ENCODE results near the gene C1QBP. TPM values are rescaled to one million over a fixed set of nuclear protein-coding genes. Genes with fewer than 3 reads are reported as not detected.
"Not testable (repeated sequence)": the region's sequence is repeated elsewhere in the genome, so short reads cannot be mapped to it uniquely, and the experiment has no call there.

The C1QBP gene
- polyA plus RNA-seq, 5 donors = 103 to 120 (median 110) TPM

- no peak for DNase-seq
Observed at GRCh38 chr17:5437721-5438317, 1.1 kb downstream of the C1QBP start.

- not testable (repeated sequence) for DNase-seq
Observed at GRCh38 chr17:5435781-5436315, 3.1 kb downstream of the C1QBP start.

GRCh38 chr17:5434984-5435383 lies 4.0 kb downstream of the C1QBP start:
- DNase-seq = no peak

- DNase-seq = no peak
Observed at GRCh38 chr17:5431949-5432556, 6.9 kb downstream of the C1QBP start.

- DNase-seq = not testable (repeated sequence)
Observed at GRCh38 chr17:5431234-5431633, 7.7 kb downstream of the C1QBP start.

DNA sequence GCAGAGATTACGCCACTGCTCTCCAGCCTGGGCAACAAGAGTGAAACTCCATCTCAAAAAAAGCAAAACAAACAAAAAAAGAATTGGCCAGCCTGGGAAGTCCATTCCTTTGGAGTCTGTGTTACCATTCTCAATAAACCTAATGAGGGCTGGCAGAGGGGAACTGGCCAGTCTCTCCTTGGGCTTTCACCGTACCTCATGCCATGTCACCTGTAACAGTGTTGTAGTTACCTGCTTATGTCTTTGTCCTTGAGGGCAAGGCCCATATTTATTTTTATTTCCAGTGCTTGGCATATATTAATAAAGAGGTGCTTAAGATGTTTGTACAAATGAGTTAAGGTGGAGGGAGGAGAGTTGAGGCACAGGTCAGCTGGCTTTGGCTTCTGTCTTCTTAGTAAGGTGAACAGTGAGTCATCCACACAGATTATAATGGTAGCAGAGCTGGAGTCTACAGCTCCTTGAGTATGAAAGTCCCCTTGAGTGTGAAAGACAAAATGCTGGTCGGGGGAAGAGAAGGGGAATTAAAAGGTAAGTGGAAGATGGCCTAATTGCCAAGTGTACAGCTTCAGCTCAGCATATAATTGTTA lies 8.4 kb downstream of the C1QBP start:
- DNase-seq = no peak

- DNase-seq = no peak
Observed at GRCh38 chr17:5429191-5429887, 9.6 kb downstream of the C1QBP start.

GRCh38 chr17:5425826-5426225 lies 13.1 kb downstream of the C1QBP start:
- DNase-seq = no peak

- DNase-seq = peak in 1 of 2 donors; percentile 6
Observed at GRCh38 chr17:5424909-5425308, 14.0 kb downstream of the C1QBP start.

- no peak for DNase-seq
Observed at GRCh38 chr17:5422505-5422904, 16.4 kb downstream of the C1QBP start.

- DNase-seq = peak in 1 of 2 donors; percentile 7
Observed at GRCh38 chr17:5419959-5420653, 18.8 kb downstream of the C1QBP start, which contains the start of gene RPAIN. Gene RPAIN (plus strand): TSS chr17:5420182. CDS start chr17:5420211, 29 bp downstream.

DNA sequence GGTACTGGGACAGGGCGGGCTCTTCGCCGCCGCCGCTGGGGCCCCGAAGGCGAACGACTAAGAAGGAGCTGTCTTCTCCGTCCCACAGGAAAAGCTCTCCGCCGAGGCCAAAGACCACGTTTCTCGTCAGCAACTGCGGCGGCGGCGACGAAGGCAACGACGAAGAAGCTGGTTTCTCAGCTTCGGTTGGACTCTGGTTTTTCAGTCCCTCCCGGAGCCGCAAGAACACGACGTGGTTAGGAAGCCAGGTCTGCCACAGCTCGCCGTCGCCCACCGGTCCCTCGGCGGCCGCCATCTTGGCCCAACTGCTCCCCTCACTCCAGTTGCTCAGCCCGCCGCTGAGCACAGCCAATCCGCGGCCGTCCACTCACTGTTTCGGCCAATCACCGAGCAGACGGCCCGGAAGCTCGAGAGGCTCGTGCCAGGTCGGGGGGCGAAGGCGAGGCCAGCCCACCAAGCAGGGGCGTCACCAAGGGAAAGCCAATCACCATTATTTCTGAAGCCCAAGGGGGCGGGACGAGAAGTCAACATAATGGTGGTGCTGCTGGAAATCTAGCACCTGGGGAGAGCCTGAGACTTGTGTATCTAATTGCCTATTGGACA lies 19.5 kb downstream of the C1QBP start, which contains the start of gene NUP88:
Gene NUP88, minus strand, starts transcription at position 307 of the 603 bp plus-strand sequence. Its CDS starts 12 bp downstream, at position 295.
- peak; percentile 98 for DNase-seq

GRCh38 chr17:5418858-5419355 lies 20.0 kb downstream of the C1QBP start:
- peak; percentile 16 to 33 for DNase-seq

DNA sequence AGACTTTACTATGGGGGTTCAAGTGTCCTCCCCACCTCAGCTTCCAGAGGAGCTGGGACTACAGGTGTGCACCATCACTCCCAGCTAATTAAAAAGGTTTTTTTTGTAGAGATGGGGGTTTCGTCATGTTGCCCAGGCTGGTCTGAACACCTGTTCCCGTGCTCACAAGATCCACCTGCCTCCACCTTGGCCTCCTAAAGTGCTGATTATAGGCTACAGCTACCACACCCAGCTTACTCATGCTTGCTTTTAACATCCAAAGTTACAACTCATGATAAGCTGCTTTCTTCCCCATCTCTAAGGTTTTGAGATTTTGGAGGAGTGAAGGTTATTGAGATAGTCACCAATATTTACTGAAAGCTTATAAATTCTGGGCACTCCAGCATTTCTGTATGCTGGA lies 22.1 kb downstream of the C1QBP start:
- no peak for DNase-seq

- DNase-seq = no peak
Observed at GRCh38 chr17:5413682-5414081, 25.3 kb downstream of the C1QBP start.

DNA sequence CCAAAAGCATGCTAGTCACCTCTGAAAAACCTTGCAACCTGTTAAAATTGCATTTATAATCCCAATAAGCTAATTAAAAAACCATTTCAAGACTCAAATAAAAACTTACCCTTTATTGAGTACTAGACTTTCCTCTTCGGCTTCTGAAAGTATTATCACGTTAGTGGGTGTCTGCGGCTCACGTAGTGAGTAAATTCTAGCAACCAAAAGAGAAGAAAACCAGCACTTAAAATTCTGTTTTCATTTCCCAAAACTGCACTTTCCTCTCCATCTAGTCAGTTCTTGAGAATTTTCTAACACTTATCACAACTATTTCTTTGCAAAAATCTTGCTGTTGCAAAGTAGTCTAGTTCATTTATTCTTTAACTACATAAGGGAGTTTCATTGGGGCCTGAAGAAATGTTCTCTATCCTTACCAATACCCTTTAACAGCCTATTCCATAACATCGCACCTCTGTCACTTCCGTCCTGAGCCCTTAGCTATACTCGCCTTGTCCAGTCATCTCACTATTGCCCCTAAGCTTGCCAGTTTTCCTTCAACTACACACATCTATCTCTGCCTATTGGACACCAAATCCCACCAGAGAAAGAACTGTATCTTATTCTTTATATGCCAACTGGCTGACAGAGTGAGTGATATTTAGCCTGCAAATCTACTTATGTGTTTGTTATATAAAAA lies 28.2 kb downstream of the C1QBP start:
- no peak for DNase-seq

GRCh38 chr17:5408186-5408585 lies 30.8 kb downstream of the C1QBP start:
- no peak for DNase-seq

DNA sequence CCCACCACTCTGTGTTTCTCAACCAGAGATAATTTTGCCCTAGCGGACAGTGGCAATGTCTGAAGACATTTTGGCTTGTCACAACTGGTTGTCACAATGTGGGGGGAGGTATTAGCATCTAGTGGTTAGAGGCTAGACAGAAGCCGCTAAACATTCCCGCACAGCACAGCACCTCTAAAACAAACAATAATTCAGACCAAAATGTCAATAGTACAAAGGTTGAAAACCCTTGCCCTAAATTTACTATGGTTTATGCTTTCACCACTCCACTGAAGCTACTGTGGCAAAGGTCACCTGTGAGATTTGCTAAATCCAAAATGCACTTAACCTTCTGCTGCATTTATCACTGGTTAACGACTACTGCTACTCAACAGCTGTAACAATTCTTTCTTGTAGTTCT lies 33.6 kb downstream of the C1QBP start:
- DNase-seq = no peak

DNA sequence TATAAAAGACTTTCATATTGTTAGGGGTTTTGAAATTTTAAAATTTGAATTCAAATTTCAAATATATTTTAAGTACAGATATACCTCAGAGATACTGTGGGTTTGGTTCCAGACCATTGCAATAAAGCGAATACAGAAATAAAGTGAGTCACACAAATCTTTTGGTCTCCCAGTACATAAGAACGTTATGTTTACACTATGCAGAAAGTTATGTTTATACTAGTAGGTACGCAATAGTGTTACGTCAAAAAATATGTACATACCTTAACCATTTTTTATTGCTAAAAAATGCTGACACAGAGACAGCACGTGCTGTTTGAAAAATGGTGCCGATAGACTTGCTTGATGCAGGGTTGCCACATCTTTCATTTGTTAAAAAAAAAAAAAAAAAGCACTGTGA lies 39.2 kb downstream of the C1QBP start:
- no peak for DNase-seq

DNA sequence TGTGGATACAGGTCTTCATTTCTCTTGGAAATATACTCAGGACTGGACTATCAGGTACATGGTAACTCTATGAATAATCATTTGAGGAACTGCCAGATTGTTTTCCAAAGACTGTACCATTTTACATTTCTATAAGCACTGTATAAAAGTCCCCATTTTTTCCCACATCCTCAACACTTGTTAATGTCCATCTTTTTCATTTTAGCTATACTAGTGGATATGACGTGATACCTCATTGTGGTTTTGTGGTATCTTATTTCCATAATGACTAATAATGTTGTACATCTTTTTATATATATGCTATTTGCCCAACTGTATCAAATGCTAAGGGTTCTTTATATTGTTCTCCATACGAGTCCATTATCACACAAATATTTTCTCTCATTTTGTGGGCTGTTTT lies 42.3 kb downstream of the C1QBP start:
- DNase-seq = no peak
